GM21786 (cell line): ENCODE measurements around the gene SPIB.

Experiments
- ATAC-seq: cut with Tn5 transposase; IDR thresholded peaks from one replicate; pipeline ENCODE4 v1.9.1; 2021; ENCODE audit not compliant: unreplicated experiment

The SPIB gene

GRCh38 chr19:50417111-50418081 lies 1.3 kb upstream of the SPIB start:
- no peak for ATAC-seq

- no peak for ATAC-seq
Measured at GRCh38 chr19:50419022-50419579, 363 bp downstream of the SPIB start.

GRCh38 chr19:50419580-50420035 lies 870 bp downstream of the SPIB start:
- ATAC-seq = no peak

GRCh38 chr19:50420127-50420526 lies 1.4 kb downstream of the SPIB start:
- no peak for ATAC-seq

GRCh38 chr19:50420808-50421207 lies 2.1 kb downstream of the SPIB start:
- ATAC-seq = no peak

- no peak for ATAC-seq
Measured at GRCh38 chr19:50422397-50423278, 3.9 kb downstream of the SPIB start.

GRCh38 chr19:50423279-50424113 lies 4.8 kb downstream of the SPIB start:
- no peak for ATAC-seq

- no peak for ATAC-seq
Measured at GRCh38 chr19:50425581-50425980, 6.8 kb downstream of the SPIB start.

- no peak for ATAC-seq
Measured at GRCh38 chr19:50427318-50427925, 8.7 kb downstream of the SPIB start.

- no peak for ATAC-seq
Measured at GRCh38 chr19:50427997-50428425, 9.3 kb downstream of the SPIB start.

- no peak for ATAC-seq
Measured at GRCh38 chr19:50428772-50429463, 10.2 kb downstream of the SPIB start.

- ATAC-seq = no peak
Measured at GRCh38 chr19:50430888-50431342, 12.2 kb downstream of the SPIB start.

- peak; percentile 59 for ATAC-seq
Measured at GRCh38 chr19:50431343-50432220, 12.8 kb downstream of the SPIB start.

- ATAC-seq = no peak
Measured at GRCh38 chr19:50432221-50433028, 13.7 kb downstream of the SPIB start, which contains the start of gene MYBPC2. Gene MYBPC2, plus strand, starts transcription at chr19:50432892. Its CDS starts 62 bp downstream, at chr19:50432954.

- ATAC-seq = no peak
Measured at GRCh38 chr19:50433201-50434180, 14.8 kb downstream of the SPIB start.

GRCh38 chr19:50434525-50434924 lies 15.8 kb downstream of the SPIB start:
- ATAC-seq = no peak
